ENCODE measurements around the gene CLMN.

CLMN gene

GRCh38 chr14:95320078-95320895, 579 bp upstream of the CLMN start:
- DNase-seq (ENCODE audit: low spot score): no peak

GRCh38 chr14:95318399-95319311, 1.1 kb downstream of the CLMN start:
- DNase-seq (ENCODE audit: low spot score): no peak

DNA sequence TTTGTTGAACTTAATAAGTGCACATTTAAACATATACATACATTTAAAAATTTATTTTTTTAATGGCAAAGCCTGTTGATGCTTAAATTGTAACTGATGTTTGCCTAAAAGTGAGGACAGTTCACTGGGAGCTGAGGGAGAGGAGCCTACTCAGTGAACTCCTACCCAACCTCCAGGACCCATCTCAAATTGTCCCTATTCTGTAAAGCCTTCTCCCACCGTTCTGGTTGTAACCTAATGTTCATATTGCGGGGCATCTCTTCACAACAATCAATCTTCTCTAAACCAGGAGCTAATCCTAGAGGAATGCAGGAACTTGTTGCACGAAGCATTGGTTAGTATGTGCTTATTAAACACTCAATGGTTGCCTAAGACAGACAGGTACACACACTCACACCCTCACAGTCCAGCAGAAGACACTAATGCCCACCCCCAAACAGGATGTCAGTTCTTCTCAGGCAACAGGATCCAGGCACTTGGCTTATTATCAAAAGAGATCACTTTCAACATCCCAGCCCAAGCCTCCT, 1.8 kb downstream of the CLMN start:
- DNase-seq (ENCODE audit: low spot score): no peak

- DNase-seq (ENCODE audit: low spot score): no peak
Observed at GRCh38 chr14:95316821-95317220, 2.9 kb downstream of the CLMN start.

GRCh38 chr14:95315579-95315978, 4.1 kb downstream of the CLMN start:
- DNase-seq (ENCODE audit: low spot score): no peak

DNA sequence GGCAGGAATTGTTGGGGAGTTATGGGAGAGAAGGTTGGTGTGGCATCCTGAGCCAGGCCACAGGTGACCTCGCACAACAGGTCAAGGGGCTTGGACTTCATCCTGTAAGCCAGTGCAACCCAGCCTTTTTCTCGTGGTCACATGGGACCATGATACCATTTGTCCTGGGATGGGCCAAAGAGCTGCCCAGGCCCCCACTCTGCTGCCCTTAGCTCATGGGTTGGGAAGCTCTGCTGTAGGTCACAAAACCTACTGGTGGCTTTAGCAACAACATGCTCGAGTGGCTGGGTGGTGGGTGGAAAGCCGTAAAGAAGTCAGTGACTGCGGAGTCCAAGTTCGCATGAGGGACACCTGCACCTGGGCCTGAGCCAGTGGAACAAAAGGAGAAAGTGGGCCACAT, 4.6 kb downstream of the CLMN start:
- DNase-seq (ENCODE audit: low spot score): no peak

DNA sequence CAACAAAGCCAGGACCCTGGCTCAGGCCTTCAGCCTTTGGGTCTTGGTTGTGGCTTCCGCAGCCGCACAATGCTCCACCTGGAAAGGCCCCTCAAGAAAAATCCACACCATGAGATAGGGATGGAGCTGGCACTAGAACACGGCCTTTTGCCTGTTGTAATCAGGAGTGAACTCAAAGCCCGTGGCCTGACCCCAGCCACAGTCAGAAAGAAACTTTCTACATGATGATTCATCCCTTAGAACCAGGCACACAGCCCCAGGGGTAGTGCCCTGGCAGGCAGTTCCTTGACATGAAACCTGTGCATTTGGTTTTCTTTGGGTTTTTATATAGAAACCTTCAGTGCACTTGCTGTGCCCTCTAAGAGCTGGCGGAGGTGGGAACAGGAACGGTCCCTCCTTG, 5.1 kb downstream of the CLMN start:
- no peak for DNase-seq (ENCODE audit: low spot score)

DNA sequence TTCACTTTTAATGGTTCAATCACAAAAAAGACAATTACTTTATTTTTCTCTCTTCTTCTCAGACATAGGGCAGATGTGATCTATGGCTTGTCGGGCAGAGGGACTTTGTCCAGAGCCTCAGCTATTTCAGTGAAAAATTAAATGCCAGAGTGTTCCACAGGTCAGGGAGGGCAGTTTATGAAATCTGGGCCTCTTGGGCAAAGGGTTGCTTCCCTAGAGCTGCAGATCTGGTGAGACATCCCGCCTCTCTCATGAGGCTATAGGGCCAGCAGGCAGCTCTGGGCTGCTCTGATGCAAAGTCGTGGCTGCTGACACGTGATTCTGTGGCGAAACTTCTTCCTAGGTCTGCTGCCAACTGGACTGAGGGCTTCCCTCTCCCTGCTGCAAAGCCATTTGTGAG, 6.0 kb downstream of the CLMN start:
- peak; percentile 22 for DNase-seq (ENCODE audit: low spot score)

- no peak for DNase-seq (ENCODE audit: low spot score)
Observed at GRCh38 chr14:95313190-95313589, 6.5 kb downstream of the CLMN start.

GRCh38 chr14:95312311-95312710, 7.4 kb downstream of the CLMN start:
- DNase-seq (ENCODE audit: low spot score): no peak

DNA sequence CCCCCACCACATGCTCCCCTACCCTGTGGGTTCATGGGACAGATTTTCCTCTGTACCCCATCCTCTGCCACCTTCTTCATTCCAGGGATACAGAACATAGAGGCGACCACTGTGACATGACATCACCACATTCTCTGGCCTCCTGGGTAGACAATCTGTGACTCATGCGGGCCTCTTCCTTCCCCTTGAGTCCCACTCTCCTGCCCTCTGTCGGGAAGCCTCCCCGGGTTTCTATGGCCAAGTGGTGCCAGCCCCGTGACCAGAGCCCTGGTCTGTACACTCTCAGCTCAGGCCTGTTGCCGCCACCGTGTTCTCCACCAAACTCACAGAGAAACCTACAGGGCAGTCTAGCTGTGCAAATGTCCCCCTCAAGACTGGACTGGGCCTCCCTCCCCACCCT, 8.0 kb downstream of the CLMN start:
- DNase-seq (ENCODE audit: low spot score): no peak

GRCh38 chr14:95310635-95311380, 8.9 kb downstream of the CLMN start:
- DNase-seq (ENCODE audit: low spot score): no peak

DNA sequence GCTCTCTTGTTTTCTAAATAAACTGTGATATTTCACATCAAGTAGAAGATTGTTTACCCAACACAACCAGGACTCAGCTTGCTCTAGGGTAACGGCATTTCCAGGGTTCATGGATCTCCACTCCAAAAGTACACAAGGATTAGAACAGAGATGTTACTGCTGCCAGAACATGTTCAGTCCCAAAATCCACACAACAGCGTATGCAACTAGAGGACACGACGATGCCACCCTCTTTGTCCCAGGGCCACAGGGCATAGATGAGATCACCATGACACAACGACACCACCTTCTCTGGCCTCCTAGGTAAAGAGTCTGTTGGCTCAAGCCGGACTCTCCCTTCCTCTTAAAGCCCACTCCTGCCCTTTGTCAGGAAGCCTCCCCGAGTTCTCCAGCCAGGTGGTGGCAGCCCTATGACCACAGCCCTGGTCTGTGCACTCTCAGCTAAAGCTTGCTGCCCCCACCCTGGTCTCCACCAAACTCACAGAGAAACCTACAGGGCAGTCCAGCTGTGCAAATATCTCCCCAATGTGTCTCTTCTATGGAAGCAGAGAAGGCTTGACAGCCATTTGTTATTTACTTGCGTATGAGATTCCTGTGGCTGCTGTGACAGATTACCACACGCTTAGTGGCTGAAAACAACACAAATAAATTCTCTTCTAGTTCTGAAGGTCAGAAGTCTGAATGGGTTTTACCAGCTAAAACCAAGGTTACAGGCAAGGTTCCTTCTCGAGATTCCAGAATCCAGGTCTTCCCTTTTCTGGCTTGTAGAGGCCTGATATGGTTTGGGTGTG, 10.3 kb downstream of the CLMN start:
- no peak for DNase-seq (ENCODE audit: low spot score)

- DNase-seq (ENCODE audit: low spot score): no peak
Observed at GRCh38 chr14:95308073-95308472, 11.6 kb downstream of the CLMN start.

GRCh38 chr14:95307402-95308041, 12.2 kb downstream of the CLMN start:
- DNase-seq (ENCODE audit: low spot score): no peak

DNA sequence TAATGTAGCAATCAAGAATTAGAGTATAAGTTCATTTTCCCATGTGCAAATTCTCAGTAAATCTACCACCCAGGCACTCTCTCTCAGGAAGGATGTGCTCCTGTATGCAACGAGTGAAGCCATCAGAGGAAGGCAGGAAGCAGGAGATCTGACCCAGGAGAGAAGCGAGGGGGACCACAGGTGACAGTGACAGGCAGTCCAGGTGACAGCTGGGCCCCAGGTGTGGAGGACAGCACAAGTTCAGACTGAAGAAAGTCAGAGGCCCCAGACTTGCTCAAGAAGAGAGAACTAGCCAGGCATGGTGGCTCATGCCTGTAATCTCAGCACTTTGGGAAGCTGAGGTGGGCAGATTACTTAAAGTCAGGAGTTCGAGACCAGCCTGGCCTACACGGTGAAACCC, 13.8 kb downstream of the CLMN start:
- DNase-seq (ENCODE audit: low spot score): no peak

DNA sequence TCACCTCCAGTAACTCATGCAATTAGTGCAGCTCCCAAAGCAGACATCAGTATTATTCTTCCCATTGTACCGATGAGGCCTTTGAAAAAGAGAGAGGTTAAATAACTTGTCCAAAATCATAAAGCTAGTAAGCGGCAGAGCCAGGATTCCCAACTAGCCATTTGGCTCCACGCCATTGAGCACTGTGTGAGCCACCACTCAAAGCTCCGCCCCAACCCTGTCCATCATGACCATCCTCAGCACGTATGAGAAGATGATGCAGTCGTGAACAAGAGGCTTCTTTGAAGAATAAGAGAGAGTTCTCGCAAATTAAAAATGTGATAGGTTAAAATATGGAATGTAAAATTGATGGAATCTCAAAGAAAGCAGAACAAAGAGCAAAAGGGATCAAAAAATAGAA, 14.6 kb downstream of the CLMN start:
- DNase-seq (ENCODE audit: low spot score): no peak

DNA sequence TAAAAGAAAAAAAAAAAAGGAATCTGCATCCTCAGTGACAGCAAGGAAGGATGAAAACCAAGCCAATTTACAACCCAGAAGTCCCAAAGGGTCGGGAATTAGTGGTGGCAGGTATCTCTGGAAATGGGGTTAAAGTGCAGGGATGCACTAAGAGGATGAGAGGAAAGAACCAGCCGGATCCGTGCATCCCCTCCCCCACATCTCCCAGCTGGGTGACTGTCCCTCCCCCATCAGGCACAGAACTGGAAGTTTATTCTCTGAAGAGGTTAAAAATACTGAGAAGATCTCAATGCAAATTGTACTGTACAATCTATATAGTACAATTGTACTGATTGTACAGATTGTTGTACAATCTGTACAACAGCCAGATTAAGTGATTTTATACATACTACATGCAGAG, 15.4 kb downstream of the CLMN start:
- DNase-seq (ENCODE audit: low spot score): no peak

- no peak for DNase-seq (ENCODE audit: low spot score)
Observed at GRCh38 chr14:95303552-95303951, 16.2 kb downstream of the CLMN start.

GRCh38 chr14:95302667-95303506, 16.8 kb downstream of the CLMN start:
- no peak for DNase-seq (ENCODE audit: low spot score)

All from hepatic stellate cell (primary cell).